HepG2 (cell line): ENCODE data around the gene NOP9. TPM values are rescaled to one million over a fixed set of nuclear protein-coding genes. Genes with fewer than 3 reads are reported as not detected.

Experiments used
- ATAC-seq: fragments of 200-7000 bp; cut with Tn5 transposase; 3 replicates; pipeline ENCODE4 v1.9.1; 2020; ENCODE audit warnings: mild to moderate bottlenecking, moderate library complexity
- BruUV-seq: library from RNA; stranded (reverse); fragments of 400-500 nt; replicated peaks from 2 replicates; lab custom pipeline; 2021; lab: Mats Ljungman, UMichigan
- CTCF ChIA-PET: fragments of 300-600 bp; formaldehyde crosslinking; extraction: SDS; loops from one replicate; lab custom pipeline; 2021; ENCODE audit warnings: low total read pairs, inconsistent platforms, low intra/inter-chr PET ratio; lab: Yijun Ruan, JAX
- POLR2A ChIA-PET: fragments of 350-600 bp; sonication (Branson Sonifier 250); formaldehyde crosslinking; loops from one replicate; lab custom pipeline; 2020; ENCODE audit warnings: antibody characterized with exemption, inconsistent platforms; lab: Yijun Ruan, JAX
- DNase-seq: peaks from one replicate; pipeline ENCODE4 v3.0.0-alpha.2; 2015; ENCODE audit warnings: low spot score
- FAIRE-seq: peaks from 3 replicates; lab custom pipeline; 2011; peaks lifted over from hg19 to GRCh38; lab: Jason Lieb, UNC
- H2AFZ ChIP-seq: one replicate; pipeline ENCODE4 v1.6.1; 2011; ENCODE audit warnings: low read length, inconsistent platforms
- H3K27ac ChIP-seq: fragments of 300-600 bp; 3 replicates; pipeline ENCODE4 v1.8.0; 2011; ENCODE audit warnings: mixed run types, mild to moderate bottlenecking, mixed read lengths, low read length, inconsistent platforms; ENCODE audit not compliant: insufficient read depth; ENCODE audit errors: extremely low read length
- H3K27me3 ChIP-seq, 2 experiments: fragments of 200-600 bp in 1 of 2; 2 replicates in 1 of 2; 3 replicates in 1 of 2; pipeline versions ENCODE4 v1.6.0 to v1.8.0; 2011; ENCODE audit warnings: low read length in 2 of 2, mild to moderate bottlenecking in 2 of 2, moderate library complexity in 2 of 2, inconsistent platforms in 1 of 2; ENCODE audit not compliant: insufficient read depth in 2 of 2, control insufficient read depth in 1 of 2
- H3K36me3 ChIP-seq, 2 experiments: fragments of 200-600 bp in 1 of 2; replicated peaks in 1 of 2; 2 replicates in 1 of 2; 3 replicates in 1 of 2; pipeline versions ENCODE4 v1.5.1 to v1.8.0; 2011; ENCODE audit warnings: low read length in 2 of 2, inconsistent platforms in 1 of 2; ENCODE audit not compliant: insufficient read depth in 2 of 2, control insufficient read depth in 1 of 2
- H3K4me1 ChIP-seq: 2 replicates; pipeline ENCODE4 v1.5.1; 2012; ENCODE audit warnings: low read length, inconsistent platforms; ENCODE audit not compliant: insufficient read depth
- H3K4me2 ChIP-seq: 2 replicates; pipeline ENCODE4 v1.6.0; 2011; ENCODE audit warnings: low read depth, low read length, inconsistent platforms
- H3K4me3 ChIP-seq, 3 experiments: fragments of 200-600 bp in 1 of 3; sonication (generic), shearing (Covaris generic) in 1 of 3; replicated peaks in 1 of 3; 2 replicates each; pipeline ENCODE4 v1.5.1; 2011 to 2016; ENCODE audit warnings: low read length in 3 of 3, inconsistent platforms in 2 of 3, low read depth in 2 of 3, mild to moderate bottlenecking in 2 of 3, control low read depth in 1 of 3, mixed read lengths in 1 of 3; ENCODE audit not compliant: insufficient read depth in 1 of 3
- H3K79me2 ChIP-seq: one replicate; pipeline ENCODE4 v1.6.1; 2011; ENCODE audit warnings: low read length, inconsistent platforms; ENCODE audit not compliant: insufficient read depth
- H3K9ac ChIP-seq: 2 replicates; pipeline ENCODE4 v1.6.0; 2011; ENCODE audit warnings: mild to moderate bottlenecking, low read depth, low read length, inconsistent platforms; ENCODE audit not compliant: insufficient read depth
- H3K9me3 ChIP-seq: 2 replicates; pipeline ENCODE4 v1.5.1; 2012; ENCODE audit warnings: mild to moderate bottlenecking, low read length
- H4K20me1 ChIP-seq: 2 replicates; pipeline ENCODE4 v1.6.0; 2011; ENCODE audit warnings: inconsistent platforms, mild to moderate bottlenecking, low read length, moderate library complexity; ENCODE audit not compliant: insufficient read depth
- DNMT1 ChIP-seq: sonication (generic); formaldehyde crosslinking; IDR thresholded peaks from 2 replicates; pipeline ENCODE4 v1.5.1; 2020; ENCODE audit warnings: mild to moderate bottlenecking, missing genetic modification reagents
- EED ChIP-seq: sonication (generic); formaldehyde crosslinking; IDR thresholded peaks from 2 replicates; pipeline ENCODE4 v1.5.0; 2020; ENCODE audit warnings: mild to moderate bottlenecking, missing genetic modification reagents
- FIP1L1 ChIP-seq: fragments of 200-400 bp; formaldehyde crosslinking; IDR thresholded peaks from 2 replicates; pipeline ENCODE4 v1.6.1; 2018; ENCODE audit warnings: low read depth, mild to moderate bottlenecking, low read length, moderate library complexity, borderline replicate concordance; ENCODE audit not compliant: insufficient read depth
- HDAC2 ChIP-seq: sonication (generic); formaldehyde crosslinking; IDR thresholded peaks from 2 replicates; pipeline ENCODE4 v1.4.0; 2020; ENCODE audit warnings: missing genetic modification reagents
- HNF4G ChIP-seq, 2 experiments: sonication (generic) in 1 of 2; formaldehyde crosslinking in 1 of 2; IDR thresholded peaks; 2 replicates each; pipeline versions ENCODE4 v1.4.0 to v1.6.1; 2011 to 2020; ENCODE audit warnings: borderline replicate concordance in 2 of 2, low read depth in 2 of 2, mild to moderate bottlenecking in 2 of 2, low read length in 1 of 2, missing genetic modification reagents in 1 of 2, moderate library complexity in 1 of 2
- MXD3 ChIP-seq: IDR thresholded peaks from 2 replicates; pipeline ENCODE4 v1.6.1; 2016; ENCODE audit warnings: mild to moderate bottlenecking, missing biosample characterization, missing genetic modification reagents
- NFRKB ChIP-seq: fragments of 450-650 bp; IDR thresholded peaks from 2 replicates; pipeline ENCODE4 v1.6.1; 2017
- STAG1 ChIP-seq: sonication (generic); formaldehyde crosslinking; IDR thresholded peaks from 2 replicates; pipeline ENCODE4 v1.4.0; 2020; ENCODE audit warnings: missing genetic modification reagents
- ZBTB39 ChIP-seq: sonication (generic); formaldehyde crosslinking; IDR thresholded peaks from 2 replicates; pipeline ENCODE4 v1.5.0; 2020; ENCODE audit warnings: missing genetic modification reagents
- ZNF281 ChIP-seq: sonication (generic); formaldehyde crosslinking; IDR thresholded peaks from 2 replicates; pipeline ENCODE4 v1.4.0; 2020; ENCODE audit warnings: missing genetic modification reagents, borderline replicate concordance
- ZNF501 ChIP-seq: sonication (generic); formaldehyde crosslinking; IDR thresholded peaks from 2 replicates; pipeline ENCODE4 v1.5.1; 2020; ENCODE audit warnings: mild to moderate bottlenecking, moderate library complexity, missing genetic modification reagents
- ZNF512 ChIP-seq: sonication (generic); formaldehyde crosslinking; IDR thresholded peaks from 2 replicates; pipeline ENCODE4 v1.4.0; 2020; ENCODE audit warnings: mild to moderate bottlenecking, missing genetic modification reagents
- ZNF75D ChIP-seq: sonication (generic); formaldehyde crosslinking; IDR thresholded peaks from 2 replicates; pipeline ENCODE4 v1.8.1; 2023; ENCODE audit warnings: missing genetic modification reagents, mild to moderate bottlenecking, borderline replicate concordance
- ZSCAN31 ChIP-seq: sonication (generic); formaldehyde crosslinking; IDR thresholded peaks from 2 replicates; pipeline ENCODE4 v1.5.0; 2020; ENCODE audit warnings: low read depth, mild to moderate bottlenecking, missing genetic modification reagents
- WGBS: methylation state at CpG from one replicate; pipeline ENCODE4 v1.1.6; 2017; ENCODE audit warnings: low lambda C conversion rate; 5-methylcytosine and 5-hydroxymethylcytosine counted together
- in situ Hi-C: cut with HindIII; loops from 2 replicates; pipeline ENCODE4 v1.10.0; 2017; ENCODE audit warnings: low pct_unique_long_range_greater_than_20kb; ENCODE audit not compliant: extremely low pct_ligation_motif_present
- intact Hi-C: fragments of 100-400 bp; cut with micrococcal nuclease; formaldehyde crosslinking; loops from one replicate; pipeline ENCODE4 v1.10.0; 2022; ENCODE audit not compliant: unreplicated experiment
- polyA plus RNA-seq, 8 experiments: library from polyadenylated mRNA; depleted of rRNA in 3 of 8; stranded (reverse) in 7 of 8; unstranded in 1 of 8; fragments of >200 nt; fragmentation: Illumina TruSeq in 4 of 8; extraction: Trizol in 4 of 8; gene quantifications; 2 replicates each; pipeline versions ENCODE4 v1.2.1 to v1.2.3, GENCODE V29; 2011 to 2016; ENCODE audit warnings: low read depth in 4 of 8, missing spikeins in 1 of 8, mixed read lengths in 1 of 8; ENCODE audit not compliant: insufficient read depth in 1 of 8
- total RNA-seq, 5 experiments: library from RNA; depleted of rRNA; stranded (reverse); fragments of >200 nt; fragmentation: Illumina TruSeq; extraction: Trizol; gene quantifications; 2 replicates each; pipeline ENCODE4 v1.2.3, GENCODE V29; 2016; ENCODE audit warnings: low read depth in 1 of 5

Gene NOP9
- total and polyA plus RNA-seq, 2 of the 13 experiments (the other 11 are each of a cell fraction or from before 2014, with no cell fraction given) = 24.5 to 61.6 TPM

- TF ChIP-seq ZNF281 (no peak), HDAC2 (CRISPR knock-in tag) (no peak)
These were observed 37.7 kb upstream of the NOP9 start (continued) for GRCh38 chr14:24261969-24262327.

GRCh38 chr14:24262821-24263733 is 36.6 kb upstream of the NOP9 start, which contains the start of gene TGM1:
Gene TGM1, minus strand, starts transcription at chr14:24263177. Its CDS starts 825 bp downstream, at chr14:24262352.
- in situ Hi-C loops = no loop called here
- Histone ChIP-seq H3K4me3 (no peak within 1 kb of the TSS), H3K27me3 (no peaks in the 10 kb centered on the region), H3K27ac (no peak within 1 kb of the TSS), H3K36me3 (peaks cover 19 to 28% of the 10 kb centered on the region in 2 experiments; a peak in 4 of 5 replicates), H4K20me1 (no peaks in the 10 kb centered on the region), H3K4me2 (no peak within 1 kb of the TSS), H3K9me3 (no peaks in the 10 kb centered on the region), H3K79me2 (no peaks in the 10 kb centered on the region), H3K9ac (peak within 1 kb of the TSS; percentile 5; the same call in 1 of the 2 replicates), H3K4me1 (peaks cover 13% of the 10 kb centered on the region), H2AFZ (no peak within 1 kb of the TSS)
- ATAC-seq = peak; percentile 1
- FAIRE-seq = no peak
- intact Hi-C loops = no loop called here
- POLR2A ChIA-PET = interaction anchor here (1.0 to 16.5 kb wide), 5 partner anchors 7 to 44 kb away, joined by 3 to 435 read pairs (median 23); partner anchors contain the start of genes CIDEB, DHRS1, NOP9 and RABGGTA
- CTCF ChIA-PET = no interaction called here
- no peak for DNase-seq
- WGBS = 83% methylated on average over 14 of the region's 14 CpGs
- no TSS peak for BruUV-seq
- TF ChIP-seq HNF4G (IDR thresholded peaks at IDR 0.05; ENCODE audit: borderline replicate concordance, low read depth, low read length) (no peak), HNF4G (CRISPR knock-in tag; IDR thresholded peaks at IDR 0.05; ENCODE audit: borderline replicate concordance, low read depth) (no peak), STAG1 (no peak), FIP1L1 (no peak), ZNF512 (CRISPR knock-in tag) (no peak), ZNF75D (CRISPR knock-in tag) (no peak), ZSCAN31 (CRISPR knock-in tag) (no peak), MXD3 (CRISPR knock-in tag) (0 out of 2 replicates have a peak, but pooled peaks have one; percentile 23), DNMT1 (CRISPR knock-in tag) (no peak), NFRKB (no peak), ZNF501 (no peak), EED (CRISPR knock-in tag) (0 out of 2 replicates have a peak, but pooled peaks have one; percentile 34), ZBTB39 (no peak)
